ENCODE measurements around the gene PSME3. TPM values are rescaled to one million over a fixed set of nuclear protein-coding genes. Genes with fewer than 3 reads are reported as not detected.

PSME3 gene
- total and polyA plus RNA-seq, 2 of the 13 experiments (the other 11 are each of a cell fraction or from before 2014, with no cell fraction given), result 66.3 to 135 TPM

DNA sequence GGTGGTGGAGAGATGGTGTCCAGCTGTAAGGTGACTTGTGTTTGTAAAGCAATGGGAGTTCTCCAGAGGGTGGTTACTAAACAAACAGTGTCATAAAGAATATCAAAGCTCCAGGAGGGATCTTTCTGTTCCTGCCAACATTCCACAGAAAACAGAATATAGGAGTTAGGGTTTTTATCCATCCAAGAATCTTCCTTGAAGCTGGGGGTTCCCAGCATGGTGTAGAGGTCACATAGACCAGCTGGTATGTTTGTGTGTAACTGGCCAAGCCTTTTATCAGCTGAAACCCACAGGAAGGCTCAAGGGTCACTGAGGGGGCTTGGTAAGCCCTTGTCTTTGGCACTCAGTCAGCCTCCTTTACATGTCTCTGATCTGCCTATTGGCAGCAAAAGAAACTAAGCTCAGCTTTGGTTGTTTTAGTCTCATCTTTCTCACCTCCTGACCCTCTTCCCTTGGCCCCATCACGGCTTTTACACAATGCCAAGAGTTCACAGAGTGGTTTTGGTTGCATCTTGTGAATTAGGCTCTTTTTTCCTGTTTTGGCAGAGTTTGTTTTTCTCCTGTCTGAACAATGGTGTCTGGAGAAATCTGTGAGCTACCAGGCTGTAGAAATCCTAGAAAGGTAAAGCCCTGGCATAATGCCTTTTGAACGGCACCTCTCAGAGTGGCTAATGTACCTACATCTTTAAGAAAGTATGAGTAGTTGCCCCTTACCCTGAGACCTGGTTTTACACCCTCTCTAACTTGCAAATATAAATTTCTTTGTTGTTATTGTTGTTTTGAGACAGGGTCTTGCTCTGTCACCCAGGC lies 29.9 kb upstream of the PSME3 start (continued):
- peak; percentile 35; the same call in 1 of the 2 replicates for TF ChIP-seq ISL2 (CRISPR knock-in tag; IDR thresholded peaks at IDR 0.05)
- 0 out of 2 replicates have a peak, but pooled peaks have one; percentile 20 for TF ChIP-seq ZNF350 (CRISPR knock-in tag; IDR thresholded peaks at IDR 0.05; ENCODE audit: borderline replicate concordance, low read depth)
- peak; percentile 45; the same call in 1 of the 2 replicates for TF ChIP-seq ETV5 (CRISPR knock-in tag; IDR thresholded peaks at IDR 0.05; ENCODE audit: borderline replicate concordance)
- TF ChIP-seq POGZ (CRISPR knock-in tag; IDR thresholded peaks at IDR 0.05), result peak; percentile 37; the same call in 1 of the 2 replicates
- peak; percentile 76 for TF ChIP-seq PITX1 (CRISPR knock-in tag; IDR thresholded peaks at IDR 0.05)
- peak; percentile 66 for TF ChIP-seq SAP130 (CRISPR knock-in tag; IDR thresholded peaks at IDR 0.05; ENCODE audit: low read depth)
- TF ChIP-seq IRF2 (CRISPR knock-in tag; IDR thresholded peaks at IDR 0.05), result peak; percentile 40; the same call in 1 of the 2 replicates
- peak; percentile 87 for TF ChIP-seq BCL6 (CRISPR knock-in tag; IDR thresholded peaks at IDR 0.05)
- peak; percentile 60; the same call in 1 of the 2 replicates for TF ChIP-seq ZNF232 (CRISPR knock-in tag; IDR thresholded peaks at IDR 0.05; ENCODE audit: borderline replicate concordance)
- TF ChIP-seq ZBTB7B (CRISPR knock-in tag; IDR thresholded peaks at IDR 0.05), result peak; percentile 95
- TF ChIP-seq SMAD1 (CRISPR knock-in tag; IDR thresholded peaks at IDR 0.05; ENCODE audit: borderline replicate concordance, low read depth), result no peak
- TF ChIP-seq, protein P1, sequence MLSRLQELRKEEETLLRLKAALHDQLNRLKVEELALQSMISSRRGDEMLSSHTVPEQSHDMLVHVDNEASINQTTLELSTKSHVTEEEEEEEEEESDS (CRISPR knock-in tag; IDR thresholded peaks at IDR 0.05; ENCODE audit: borderline replicate concordance), result no peak
- TF ChIP-seq ZFP91 (CRISPR knock-in tag; IDR thresholded peaks at IDR 0.05; ENCODE audit: borderline replicate concordance), result no peak
- no peak for TF ChIP-seq KMT2A (CRISPR knock-in tag; IDR thresholded peaks at IDR 0.05)
- TF ChIP-seq ZFY (CRISPR knock-in tag; IDR thresholded peaks at IDR 0.05), result no peak
- TF ChIP-seq, protein P2, sequence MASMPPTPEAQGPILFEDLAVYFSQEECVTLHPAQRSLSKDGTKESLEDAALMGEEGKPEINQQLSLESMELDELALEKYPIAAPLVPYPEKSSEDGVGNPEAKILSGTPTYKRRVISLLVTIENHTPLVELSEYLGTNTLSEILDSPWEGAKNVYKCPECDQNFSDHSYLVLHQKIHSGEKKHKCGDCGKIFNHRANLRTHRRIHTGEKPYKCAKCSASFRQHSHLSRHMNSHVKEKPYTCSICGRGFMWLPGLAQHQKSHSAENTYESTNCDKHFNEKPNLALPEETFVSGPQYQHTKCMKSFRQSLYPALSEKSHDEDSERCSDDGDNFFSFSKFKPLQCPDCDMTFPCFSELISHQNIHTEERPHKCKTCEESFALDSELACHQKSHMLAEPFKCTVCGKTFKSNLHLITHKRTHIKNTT (CRISPR knock-in tag; IDR thresholded peaks at IDR 0.05), result no peak
- TF ChIP-seq HMG20A (CRISPR knock-in tag; IDR thresholded peaks at IDR 0.05; ENCODE audit: borderline replicate concordance), result peak; percentile 39; the same call in 1 of the 2 replicates
- TF ChIP-seq, protein P3, sequence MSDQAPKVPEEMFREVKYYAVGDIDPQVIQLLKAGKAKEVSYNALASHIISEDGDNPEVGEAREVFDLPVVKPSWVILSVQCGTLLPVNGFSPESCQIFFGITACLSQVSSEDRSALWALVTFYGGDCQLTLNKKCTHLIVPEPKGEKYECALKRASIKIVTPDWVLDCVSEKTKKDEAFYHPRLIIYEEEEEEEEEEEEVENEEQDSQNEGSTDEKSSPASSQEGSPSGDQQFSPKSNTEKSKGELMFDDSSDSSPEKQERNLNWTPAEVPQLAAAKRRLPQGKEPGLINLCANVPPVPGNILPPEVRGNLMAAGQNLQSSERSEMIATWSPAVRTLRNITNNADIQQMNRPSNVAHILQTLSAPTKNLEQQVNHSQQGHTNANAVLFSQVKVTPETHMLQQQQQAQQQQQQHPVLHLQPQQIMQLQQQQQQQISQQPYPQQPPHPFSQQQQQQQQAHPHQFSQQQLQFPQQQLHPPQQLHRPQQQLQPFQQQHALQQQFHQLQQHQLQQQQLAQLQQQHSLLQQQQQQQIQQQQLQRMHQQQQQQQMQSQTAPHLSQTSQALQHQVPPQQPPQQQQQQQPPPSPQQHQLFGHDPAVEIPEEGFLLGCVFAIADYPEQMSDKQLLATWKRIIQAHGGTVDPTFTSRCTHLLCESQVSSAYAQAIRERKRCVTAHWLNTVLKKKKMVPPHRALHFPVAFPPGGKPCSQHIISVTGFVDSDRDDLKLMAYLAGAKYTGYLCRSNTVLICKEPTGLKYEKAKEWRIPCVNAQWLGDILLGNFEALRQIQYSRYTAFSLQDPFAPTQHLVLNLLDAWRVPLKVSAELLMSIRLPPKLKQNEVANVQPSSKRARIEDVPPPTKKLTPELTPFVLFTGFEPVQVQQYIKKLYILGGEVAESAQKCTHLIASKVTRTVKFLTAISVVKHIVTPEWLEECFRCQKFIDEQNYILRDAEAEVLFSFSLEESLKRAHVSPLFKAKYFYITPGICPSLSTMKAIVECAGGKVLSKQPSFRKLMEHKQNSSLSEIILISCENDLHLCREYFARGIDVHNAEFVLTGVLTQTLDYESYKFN (CRISPR knock-in tag; conservative IDR thresholded peaks at IDR 0.05), result peak; percentile 87

All from HepG2 (cell line).